CD4-positive, alpha-beta T cell treated with Interleukin-4 for 1 hour (primary cell): ENCODE measurements around the gene LCN15.

Source experiments
- DNase-seq, 2 donors: peaks; one replicate each; pipeline ENCODE4 v3.0.0-alpha.2; 2020 to 2022

Gene LCN15

DNA sequence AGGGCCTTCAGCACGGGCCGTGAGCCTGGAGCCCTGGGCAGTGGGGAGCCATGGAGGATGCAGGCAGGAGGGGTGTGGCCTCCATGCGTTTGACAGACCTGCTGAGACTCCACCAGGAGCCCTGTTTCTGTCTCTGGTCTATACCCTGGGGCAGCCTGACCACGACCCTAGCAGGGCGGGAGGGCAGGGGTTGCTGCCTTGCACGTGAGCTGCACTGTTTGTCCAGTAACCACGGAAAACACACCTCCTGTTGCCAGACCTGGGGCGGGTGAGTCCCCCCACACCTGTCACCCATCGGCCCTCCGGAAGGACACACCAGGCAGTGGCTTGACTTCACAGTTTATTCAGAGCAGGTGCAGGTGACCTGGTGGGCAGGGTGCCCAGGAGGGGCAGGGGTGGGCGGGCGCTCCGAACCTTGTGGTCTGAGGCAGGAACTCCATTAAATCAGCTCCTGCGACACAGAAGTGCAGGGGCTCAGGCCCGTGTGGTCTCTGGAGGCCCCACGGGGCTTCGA lies 10.2 kb downstream of the LCN15 start:
- peak in 1 of 2 donors; percentile 26 for DNase-seq

DNA sequence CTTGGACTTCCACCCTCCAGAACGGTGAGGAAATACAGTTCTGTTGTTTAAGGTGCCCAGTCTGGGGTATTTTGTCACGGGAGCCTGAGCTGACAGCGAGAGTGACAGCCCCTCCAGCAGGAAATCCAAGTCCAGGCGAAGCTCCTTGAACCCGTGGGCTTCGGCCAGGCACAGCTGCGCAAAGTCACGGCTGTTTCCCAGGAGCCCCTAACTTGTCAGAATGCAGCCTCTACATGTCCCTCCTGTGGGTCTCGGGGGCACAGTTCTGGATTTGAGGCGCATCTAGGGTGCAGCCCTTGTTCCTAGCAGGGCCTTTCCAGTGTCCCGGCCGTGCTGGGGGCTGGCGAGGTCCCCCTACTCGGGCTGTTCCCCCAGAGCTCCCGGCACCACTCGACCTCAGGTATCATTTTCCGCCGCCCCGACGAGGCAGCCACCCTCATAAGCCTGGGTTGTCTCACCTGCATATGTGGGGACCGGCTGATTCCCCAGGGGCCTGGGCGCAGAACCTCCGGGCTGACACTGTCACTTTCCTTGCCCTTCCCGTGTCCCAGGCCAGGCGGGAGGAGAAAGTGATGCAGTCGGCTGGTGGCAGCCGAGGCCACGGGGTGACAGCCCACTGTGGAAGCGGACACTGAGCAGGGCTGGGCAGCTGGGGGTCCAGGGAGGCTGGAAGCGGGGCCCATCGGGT lies 10.8 kb downstream of the LCN15 start:
- DNase-seq = no peak

DNA sequence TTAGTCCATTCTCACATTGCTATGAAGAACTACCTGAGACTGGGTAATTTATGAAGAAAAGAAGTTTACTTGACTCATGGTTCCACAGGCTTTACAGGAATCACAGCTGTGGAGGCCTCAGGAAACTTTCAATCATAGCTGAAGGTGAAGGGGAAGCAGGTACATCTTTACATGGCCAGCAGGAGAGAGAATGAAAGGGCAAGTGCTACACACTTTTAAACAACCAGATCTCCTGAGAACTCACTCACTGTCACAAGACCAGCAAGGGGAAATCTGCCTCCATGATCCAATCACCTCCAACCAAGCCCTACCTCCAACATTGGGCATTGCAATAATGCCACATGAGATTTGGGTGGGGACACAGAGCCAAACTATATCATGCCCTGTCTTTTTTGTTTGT lies 12.5 kb downstream of the LCN15 start:
- DNase-seq = no peak

DNA sequence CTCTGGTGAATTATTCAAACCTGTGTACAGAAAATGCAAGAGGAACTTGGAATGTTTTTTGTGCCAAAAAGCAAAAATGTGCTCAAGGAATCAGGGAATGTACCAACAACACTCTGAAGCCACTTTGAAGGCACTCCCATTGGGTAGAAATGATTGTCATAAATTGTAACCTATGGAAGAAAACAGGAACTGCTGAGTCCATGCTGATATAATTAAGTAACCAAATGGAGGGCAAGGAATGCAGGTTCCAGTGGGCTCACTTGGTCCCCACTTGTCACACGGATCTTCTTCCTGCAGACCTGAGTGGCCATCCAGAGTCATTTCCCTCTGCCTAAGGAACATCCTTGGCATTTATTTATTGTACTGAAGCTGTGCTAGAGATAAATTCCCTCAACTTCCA lies 13.1 kb downstream of the LCN15 start:
- no peak for DNase-seq

DNA sequence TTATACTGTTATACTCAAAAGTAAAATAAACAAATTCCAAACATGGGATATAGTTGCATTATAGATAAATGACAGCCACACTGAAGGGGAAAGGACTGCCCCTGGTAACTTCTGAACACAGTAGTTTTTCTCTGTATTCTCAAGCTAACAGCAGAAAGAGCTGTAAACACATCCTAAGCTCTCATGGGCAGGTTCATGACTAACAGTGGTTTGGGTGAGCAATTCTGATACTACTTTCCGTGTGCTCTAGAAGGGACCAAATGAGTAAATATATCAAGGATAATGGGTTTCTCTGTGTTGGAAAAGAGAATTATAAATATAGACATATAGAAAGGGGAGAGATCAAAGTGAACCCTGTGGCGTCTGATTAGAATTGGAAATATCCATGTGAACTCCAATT lies 13.8 kb downstream of the LCN15 start:
- DNase-seq = no peak

DNA sequence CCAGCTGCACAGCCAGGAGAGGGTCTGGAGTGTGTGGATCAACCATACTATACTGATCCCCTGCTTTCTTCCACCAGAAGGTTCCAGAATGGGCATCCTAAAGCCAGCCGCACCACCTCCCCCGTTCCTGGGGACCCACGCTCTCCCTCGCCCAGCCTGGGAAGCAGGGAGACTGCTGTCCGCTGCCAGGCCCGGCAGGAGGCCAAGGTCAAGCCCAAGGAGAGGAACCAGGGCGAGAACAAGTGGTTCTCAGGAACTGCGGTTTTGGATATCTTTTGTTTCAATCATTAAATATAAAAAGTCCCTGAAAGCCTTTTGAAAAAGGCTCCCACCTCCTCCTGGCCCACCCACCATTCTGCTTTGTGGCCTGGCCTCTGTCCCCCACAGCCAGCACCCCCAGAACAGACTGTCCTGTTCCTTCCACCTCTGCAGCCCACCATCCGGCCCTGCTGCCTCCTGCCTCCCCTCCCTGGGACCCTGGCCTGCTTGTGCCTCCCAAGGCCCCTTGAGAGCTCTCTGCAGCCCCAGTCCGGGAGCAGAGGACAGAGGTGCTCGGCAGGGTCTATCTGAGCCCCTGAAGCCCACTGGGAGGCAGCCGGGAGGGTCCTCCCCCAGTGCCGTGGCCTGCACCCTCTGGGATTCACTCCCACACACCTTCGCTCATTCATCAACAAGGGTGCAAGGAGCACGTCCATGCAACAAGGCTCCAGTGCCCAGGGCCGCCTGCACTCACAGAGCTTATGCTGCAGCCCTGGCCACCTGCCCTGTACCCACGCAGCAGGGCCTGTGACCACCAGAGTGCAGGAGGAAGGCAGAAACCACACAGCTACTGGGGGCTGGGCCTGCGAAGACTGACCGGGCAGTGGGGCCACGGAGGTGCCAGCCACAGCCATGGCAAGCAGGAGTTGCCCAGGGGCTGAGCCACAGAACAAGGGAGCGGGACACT lies 15.4 kb downstream of the LCN15 start:
- DNase-seq = no peak

DNA sequence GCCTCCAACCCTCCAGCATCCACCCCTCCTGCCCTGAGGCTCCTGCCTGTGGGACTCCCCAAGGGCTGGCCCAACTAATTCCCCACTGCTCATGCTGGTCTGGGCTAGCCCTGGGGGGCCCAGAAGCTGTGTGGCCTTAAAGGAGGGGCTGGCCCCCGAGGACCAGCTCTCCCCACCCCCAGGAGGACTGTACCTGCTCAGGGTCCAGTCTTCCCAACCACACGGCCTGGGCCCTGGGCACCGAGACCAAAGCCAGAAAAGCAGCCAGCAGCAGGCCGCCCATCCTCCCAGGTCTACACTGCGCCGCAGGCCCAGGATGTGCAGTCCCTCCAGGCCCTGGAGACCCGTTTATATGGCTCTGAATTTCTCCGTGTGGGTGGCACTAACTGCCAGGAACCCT lies 16.1 kb downstream of the LCN15 start, which contains the start of gene LCN6:
Gene LCN6, minus strand, starts transcription at position 325 of the 400 bp plus-strand sequence. Its CDS starts 42 bp downstream, at position 283.
- no peak for DNase-seq

DNA sequence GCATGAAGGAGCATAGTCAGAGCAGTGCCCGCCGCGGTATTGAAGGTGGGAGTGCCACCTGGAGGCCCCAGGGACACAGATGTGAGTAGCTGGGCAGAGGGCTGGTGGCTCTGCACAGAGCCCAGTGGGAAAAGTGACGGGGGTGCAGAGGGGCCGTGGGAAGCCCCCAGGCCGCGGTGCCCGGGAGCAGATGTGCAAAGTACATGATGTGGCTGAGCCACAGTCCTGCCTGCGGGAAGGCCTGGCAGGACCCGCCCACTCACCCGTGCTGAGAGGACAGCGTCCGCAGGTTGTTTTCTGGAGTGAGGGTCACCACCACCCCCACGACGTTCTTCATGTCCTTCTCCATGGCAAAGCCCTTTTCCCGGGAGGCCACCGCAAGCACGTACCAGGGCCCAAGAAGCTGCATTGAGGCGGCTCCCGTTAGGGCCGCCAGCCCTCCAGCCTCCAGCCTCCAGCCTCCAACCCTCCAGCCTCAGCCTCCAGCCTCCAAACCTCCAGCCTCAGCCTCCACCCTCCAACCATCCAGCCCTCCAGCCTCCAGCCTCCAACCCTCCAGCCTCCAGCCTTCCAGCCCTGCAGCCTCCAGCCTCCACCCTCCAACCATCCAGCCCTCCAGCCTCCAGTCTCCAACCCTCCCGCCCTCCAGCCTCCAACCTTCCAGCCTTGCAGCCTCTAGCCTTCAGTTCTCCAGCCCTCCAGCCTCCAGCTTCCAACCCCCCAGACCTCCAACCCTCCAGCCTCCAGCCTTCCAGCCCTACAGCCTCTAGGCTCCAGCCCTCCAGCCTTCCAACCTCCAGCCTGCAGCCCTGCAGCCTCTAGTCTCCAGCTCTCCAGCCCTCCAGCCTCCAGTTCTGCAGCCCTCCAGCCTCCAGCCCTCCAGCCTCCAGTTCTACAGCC lies 16.9 kb downstream of the LCN15 start:
- no peak for DNase-seq

DNA sequence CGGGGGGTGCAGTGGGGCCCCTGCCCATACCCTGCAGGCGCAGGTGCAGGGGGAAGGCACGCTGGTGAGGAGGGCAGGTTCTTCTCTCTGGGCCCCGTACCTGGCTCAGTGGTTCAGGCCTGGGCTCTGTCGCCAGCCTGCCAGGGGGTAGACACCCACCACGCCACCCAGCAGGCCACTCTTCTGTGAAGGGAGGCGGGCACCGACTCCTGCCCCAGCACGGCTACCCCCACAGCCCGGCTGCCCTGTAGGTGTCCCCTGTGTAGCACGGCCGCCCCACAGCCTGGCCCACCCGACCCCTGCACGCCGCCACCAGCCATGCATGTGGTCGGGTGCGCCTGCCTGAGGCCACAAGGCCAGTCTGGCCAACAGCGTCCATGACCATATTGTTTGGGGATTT lies 17.7 kb downstream of the LCN15 start:
- no peak for DNase-seq

DNA sequence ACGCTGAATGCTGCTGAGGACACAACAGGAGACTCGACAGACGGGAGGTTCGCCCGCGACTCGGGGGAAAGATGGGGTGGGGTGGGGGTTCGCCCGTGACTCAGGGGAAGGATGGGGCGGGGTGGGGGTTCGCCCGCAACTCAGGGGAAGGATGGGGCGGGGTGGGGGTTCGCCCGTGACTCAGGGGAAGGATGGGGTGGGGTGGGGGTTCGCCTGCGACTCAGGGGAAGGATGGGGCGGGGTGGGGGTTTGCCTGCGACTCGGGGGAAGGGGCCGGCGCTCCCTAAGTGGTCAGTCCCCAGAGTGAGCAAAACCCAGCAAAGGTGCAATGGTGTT lies 18.2 kb downstream of the LCN15 start:
- no peak for DNase-seq

DNA sequence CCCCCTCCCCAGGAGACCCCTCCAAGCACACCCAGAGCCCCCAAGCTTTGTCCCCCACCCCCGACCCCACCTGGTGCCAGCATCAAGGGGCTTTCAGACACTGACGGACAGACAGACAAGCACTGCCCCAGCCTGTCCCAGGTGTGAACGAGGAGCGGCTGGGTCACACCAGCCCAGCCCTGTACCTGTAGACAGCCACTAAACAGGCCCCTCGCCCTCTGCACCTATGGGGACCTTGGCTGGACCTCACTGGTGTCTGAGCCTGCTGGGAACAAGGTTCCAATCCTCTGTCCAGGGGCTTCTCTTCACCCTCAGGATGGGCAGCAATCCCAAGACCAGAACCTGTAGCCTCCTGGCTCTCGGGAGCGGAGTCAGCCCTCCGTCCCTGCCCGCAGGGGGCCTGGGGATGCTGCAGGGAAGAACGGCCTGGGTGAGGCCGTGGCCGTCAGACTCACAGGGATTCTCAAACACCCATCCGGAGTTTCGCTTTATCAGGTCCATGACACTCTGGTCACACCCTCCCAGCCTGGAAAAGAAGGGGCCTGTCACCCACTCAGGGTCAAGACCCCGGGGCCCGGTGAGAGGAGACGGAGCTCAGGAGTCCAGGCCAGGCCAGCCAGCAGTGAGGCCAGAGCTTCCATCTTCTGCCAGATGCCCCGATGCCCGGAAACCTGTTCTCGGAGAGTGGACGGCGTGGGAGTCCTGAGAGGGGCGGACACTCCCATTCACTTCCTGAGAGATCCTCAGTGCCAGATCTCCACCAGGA lies 18.7 kb downstream of the LCN15 start:
- DNase-seq = no peak

DNA sequence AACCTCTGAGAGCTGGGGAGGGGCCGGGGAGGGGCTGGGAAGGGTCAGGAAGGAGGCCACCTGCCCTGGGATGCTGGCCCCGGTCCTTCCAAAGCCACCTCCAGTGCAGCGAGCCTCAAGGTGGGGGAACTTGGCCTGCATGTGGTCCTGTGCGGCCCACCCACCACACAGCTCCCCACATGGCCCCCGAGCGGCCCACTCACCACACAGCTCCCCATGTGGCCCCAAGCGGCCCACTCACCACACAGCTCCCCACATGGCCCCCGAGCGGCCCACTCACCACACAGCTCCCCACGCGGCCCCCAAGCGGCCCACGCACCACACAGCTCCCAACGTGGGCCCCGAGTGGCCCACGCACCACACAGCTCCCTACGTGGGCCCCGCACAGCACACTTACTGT lies 19.5 kb downstream of the LCN15 start:
- no peak for DNase-seq

DNA sequence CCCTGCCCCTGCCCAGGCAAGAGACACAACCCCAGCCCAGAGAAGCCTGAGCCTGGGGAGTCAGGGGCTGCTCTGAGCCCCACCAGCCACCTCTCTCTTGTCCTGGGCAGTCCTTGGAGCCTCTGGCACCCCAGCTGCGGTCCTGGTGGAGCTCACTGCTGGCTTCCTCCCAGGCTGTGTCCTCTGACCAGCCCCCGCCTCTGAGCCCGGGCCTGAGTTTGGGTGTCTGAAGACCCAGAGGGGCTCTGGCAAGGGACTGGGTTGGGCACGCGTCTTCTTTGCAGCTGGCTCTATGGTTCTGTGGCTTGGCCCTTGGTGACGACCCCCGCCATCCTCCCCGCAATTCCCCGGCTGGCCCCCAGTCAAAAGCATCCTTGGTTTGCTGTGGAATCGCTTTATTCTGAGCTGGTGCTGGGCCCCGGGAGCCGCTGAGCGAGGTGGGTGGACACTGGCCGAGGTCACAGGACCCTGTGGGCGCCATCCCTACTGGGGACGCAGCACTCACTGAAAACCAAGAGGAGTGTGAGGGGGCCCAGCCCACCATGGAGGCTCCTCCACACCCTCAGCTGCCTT lies 20.6 kb downstream of the LCN15 start:
- DNase-seq = no peak

DNA sequence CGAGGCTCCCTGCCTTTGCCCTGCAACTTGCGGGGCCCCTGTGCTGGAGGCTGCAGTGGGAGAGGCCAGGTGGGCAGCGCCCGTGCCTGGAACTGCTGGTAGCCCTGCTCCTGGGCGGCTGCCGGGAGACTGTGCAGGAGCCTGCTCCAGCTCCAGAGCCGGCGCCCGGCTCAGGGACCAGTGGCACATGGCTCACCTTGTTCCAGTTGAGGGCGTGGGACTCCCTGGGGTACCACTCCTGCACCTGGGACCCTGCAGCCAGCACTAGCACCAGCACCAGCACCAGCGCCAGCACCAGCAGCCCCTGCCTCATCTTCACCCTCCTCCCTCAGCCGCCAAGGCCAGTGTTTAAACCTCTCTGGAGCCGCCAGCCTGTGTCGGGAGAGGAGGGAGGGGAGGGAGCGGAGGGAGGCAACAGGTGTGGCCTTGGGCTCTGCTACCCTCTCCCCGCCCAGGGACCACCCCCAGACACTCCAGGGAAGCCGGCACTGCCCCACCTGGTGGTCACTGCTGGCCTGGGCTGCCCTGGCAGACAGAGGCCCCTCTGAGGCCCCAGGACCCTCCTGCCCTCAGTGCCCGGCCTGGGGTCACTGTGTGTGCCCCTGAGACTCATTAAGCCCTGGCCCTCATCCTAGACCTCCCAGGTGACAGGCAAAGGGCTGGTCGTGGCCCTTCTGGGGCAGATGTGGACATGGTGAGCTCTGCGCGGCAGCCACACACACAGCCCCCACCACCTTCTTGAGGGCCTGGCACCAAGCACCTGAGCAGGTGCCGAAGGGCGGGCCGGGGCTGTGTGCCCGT lies 21.5 kb downstream of the LCN15 start, which contains the start of gene LCN10:
Gene LCN10, minus strand, starts transcription at position 350 of the 801 bp plus-strand sequence. Its CDS starts 37 bp downstream, at position 313.
- DNase-seq = no peak

DNA sequence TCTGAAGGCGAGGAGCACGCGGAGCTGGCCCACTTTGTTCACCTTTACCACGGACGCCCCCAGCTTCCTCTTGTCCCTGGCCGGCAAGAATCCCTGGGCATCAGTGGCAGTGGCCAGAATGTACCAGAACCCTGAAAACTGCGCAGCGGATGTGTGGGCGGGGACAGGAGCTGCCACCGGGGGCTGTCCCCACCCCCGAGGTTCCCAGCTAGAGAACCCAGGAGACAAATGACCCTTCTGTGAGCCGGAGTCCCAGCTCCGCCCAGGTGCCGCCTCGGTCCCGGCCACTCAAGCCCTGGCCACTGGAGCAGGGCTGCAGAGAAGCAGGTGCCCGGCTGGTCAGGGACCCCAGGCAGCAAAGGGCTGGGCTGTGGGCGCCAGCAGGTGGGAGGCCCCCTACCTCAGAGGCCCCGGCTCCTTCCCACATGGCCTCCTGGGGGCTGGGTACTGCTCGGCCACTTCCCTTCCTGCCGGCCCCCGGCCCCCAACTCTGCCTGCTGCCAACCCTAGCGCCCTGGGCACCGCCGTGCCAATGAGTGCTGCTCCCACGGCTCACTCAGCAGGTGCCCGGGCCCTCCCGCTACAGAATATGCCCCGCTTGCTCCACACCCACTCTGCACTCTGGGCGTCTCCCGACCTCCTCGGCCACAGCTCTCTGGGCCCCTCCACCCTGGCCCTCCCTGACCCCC lies 22.3 kb downstream of the LCN15 start:
- no peak for DNase-seq

DNA sequence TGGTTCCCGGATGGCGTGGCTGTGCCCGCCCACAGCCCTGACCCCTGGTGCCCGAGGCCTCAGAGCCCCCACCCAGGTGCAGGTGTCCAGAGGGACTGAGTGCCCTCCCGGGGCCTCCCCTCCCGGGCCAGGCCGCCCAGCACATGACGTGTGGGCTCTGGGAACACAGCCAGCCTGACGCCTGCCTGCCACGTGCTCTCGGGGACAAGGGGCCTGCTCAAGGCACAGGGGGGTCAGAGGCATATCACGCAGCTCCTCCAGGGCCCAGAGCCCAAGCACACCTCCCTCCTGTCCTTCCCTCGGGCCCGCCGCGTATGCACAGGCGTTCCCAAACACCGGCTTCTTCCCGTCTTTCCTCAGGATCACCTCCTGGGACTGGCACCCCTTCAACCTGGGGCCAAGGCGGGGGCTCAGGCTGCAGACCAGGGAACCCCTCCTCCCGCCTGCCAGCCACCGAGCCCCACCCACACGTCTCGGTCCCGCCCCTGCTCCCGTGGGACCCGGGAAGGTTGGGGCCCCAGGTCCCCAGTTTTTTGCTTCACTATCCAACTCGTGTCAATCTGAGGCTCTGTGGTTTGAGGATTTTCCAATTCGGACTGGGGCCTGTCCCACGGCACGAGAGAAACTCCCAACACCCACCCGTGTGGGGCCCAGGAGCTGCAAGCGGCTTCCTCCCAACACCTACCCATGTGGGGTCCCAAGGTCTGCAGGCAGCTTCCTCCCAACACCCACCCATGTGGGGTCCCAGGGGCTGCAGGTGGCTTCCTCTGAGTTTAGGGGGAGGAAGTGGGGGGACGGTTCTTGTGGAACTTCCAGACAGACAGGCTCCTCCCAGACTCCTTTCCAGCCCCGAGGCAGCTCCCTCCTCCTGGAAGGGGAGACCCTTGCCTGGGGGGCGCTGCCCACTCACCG lies 23.1 kb downstream of the LCN15 start:
- DNase-seq = no peak

DNA sequence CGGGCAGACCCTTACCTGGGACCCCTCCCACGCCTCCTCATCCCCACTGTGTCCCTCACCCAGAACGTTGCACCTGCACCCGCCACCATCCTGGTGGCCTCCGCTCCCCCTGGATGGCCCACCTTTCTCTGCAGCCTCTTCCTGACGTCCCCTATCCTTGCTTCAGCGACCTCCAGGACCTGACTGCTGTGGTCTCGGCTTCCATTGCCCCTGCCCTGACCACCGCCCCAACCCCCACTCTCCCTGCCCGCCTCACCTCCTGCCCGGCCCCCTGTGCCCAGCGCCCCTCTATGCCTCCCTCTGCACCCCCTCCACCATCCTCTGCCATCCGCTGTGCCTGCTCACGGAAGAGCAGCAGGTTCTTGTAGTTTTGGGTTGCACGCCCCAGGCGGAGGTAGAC lies 23.8 kb downstream of the LCN15 start:
- DNase-seq = no peak

DNA sequence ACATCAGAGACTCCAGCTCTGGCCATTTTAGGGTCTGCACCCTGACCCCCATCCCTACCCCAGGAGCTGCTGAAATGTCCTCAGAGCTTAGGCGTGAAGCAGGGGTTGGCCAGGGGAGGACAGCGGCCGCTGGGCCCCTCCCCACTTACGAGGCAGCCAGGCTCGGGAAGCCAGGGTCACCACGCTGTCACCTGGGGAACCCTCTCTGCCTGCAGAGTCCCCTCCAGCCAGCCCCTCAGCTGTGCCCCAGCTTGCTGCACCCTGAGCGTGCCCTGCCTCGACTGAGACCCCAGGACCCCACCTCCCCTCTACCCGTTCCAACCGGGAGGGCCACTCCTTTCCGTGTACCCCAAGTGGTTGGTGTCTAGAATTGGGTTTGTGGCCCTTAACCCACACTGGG lies 24.2 kb downstream of the LCN15 start:
- DNase-seq = no peak

DNA sequence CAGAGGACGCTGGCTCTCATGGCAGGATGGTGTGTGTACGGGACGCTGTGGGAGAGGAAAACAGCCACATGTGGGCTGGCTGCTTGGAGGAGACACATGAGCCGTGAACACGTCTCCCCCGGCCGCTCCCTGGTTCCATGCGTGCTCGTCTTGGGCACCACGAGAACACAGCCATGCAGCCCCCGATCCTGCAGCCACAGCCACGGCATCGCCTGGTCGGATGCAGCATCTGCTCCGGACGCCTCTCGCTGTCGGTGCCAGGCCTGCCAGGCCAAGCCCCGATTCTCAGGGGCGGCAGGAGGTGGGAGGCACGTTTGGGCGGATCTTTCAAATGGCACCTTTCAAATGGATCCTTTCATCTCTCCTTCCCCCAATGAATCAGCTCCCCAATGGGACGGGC lies 24.8 kb downstream of the LCN15 start:
- no peak for DNase-seq
